ENCODE data around the gene ZEB2.

The ZEB2 gene

GRCh38 chr2:144424559-144425240 is 95.2 kb downstream of the ZEB2 start:
- DNase-seq (ENCODE audit: low read depth): no peak

GRCh38 chr2:144421606-144422510 is 98.1 kb downstream of the ZEB2 start:
- DNase-seq (ENCODE audit: low read depth): no peak

DNA sequence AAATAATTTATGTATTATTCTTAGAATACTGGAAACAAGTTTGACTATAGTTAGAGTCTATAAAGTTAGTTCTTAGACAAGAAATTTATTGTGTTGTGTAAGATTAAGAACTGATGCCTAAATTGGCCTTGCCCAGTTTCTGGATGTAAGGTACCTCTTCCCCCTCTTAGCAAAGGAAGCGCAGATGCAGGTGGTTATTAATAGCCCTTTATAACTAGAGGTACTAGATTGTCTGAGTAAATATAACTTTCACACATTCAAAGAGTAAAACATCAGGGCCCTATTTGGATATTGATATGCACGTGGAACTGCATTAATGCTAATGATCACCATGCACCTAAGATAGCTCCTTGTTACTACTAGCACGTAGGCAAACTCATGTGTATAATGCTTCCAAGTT is 100.7 kb downstream of the ZEB2 start:
- DNase-seq (ENCODE audit: low read depth): no peak

DNA sequence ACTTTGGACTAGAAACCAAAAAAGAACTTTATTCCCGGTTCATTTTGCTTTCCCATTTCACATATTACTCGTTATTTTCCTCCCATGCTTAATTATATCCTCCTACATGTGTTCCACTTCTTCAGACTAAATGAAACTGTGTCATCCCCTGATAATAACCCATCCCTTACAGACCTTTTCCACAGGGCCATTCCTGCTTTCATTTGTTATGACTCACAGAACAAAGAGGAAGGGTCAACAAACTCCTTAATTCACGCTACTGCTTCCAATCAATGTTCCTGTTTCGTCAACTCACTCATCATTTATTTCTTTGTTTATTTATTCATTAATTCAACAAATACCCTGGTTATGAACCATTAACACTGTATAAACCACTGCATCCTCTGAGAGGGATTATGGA is 104.5 kb downstream of the ZEB2 start:
- DNase-seq (ENCODE audit: low read depth): no peak

GRCh38 chr2:144414324-144414845 is 105.5 kb downstream of the ZEB2 start:
- no peak for DNase-seq (ENCODE audit: low read depth)

GRCh38 chr2:144412709-144413108 is 107.2 kb downstream of the ZEB2 start:
- no peak for DNase-seq (ENCODE audit: low read depth)

- no peak for DNase-seq (ENCODE audit: low read depth)
These were observed 108.4 kb downstream of the ZEB2 start for GRCh38 chr2:144411473-144411872.

DNA sequence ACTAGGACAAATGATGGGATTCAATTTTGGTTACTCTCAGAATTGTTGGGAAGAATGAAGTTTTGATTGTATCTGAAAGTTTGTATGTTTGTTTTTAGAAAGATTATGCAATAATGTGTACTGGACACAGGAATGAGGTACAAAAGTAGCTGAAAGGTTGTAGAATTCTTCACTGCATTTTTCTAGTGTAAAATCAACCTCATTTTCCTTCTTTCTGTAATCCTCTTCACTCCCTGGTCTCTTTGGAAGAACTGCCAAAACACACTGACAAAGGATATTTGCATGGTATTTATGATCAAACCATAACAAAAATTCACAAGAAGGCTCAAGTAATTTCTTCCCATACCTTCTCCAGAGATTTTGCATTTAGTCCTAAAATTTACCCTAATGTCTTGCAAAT is 110.7 kb downstream of the ZEB2 start:
- no peak for DNase-seq (ENCODE audit: low read depth)

DNA sequence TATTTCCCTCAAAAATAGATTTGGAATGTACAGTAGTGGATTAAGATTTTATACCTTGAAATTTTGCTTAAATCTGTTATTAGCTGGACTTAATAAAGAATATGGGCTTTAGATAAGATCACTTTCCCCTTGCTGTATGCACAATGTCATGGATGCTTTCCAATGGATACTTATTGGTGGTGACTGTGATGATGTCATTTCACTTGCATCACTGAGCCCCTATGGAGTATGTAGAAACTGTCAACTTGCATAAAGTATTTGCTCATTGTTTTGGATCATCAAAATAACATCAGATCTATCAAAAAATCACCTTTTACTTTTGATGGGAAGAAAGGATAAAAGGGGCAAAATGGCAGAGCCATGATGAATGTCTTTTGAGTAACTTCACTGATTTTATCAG is 112.7 kb downstream of the ZEB2 start:
- DNase-seq (ENCODE audit: low read depth): no peak

- no peak for DNase-seq (ENCODE audit: low read depth)
These were observed 113.7 kb downstream of the ZEB2 start for GRCh38 chr2:144405982-144406788.

DNA sequence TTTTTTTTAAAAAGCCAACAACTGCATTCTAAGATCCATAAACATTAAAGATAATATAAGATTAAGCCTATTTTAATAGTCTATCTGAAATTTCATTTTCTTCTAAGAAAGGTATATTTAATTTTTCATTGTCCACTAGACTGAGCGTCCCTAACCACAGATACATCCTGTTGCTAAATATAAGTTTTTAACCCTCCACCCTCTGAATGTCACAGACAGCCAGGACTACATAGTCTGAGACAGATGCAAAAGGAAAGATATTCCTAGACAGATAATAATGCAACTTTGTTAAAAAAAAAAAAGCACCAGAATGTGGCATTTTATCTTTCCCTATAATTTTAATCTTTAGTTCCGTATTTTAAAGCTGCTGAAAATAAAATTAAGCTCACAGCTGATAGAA is 114.6 kb downstream of the ZEB2 start:
- DNase-seq (ENCODE audit: low read depth): no peak

DNA sequence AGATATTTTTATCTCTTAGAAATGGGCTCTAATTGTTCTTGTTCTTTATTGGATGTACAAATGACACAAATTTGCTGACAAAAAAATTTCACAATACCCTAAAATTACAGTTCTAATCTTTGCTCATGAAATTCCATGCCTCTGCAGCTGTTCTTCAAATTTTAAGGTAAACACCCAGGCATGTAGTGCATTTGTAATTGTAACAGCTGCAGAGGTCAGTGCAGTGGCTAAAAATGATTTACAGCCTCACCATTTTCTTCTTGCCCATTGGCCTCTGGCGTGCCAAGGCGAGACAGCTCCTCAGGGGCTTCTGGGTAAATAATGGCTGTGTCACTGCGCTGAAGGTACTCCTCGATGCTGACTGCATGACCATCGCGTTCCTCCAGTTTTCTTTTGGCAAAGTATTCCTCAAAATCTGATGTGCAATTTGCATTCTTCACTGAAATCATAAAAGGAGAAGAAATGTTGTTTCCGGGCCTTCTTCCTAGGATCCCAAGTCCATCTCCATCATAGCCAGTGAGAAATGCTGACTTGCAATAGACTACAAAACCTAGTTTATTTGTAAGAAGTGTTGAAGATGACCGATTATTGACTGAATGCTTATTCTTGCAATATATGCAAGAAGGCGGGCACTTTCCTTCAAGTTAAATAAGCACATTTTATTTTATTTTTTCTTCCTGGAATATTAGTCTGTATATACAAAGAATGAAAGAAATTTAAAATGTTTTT is 115.2 kb downstream of the ZEB2 start:
- DNase-seq (ENCODE audit: low read depth): no peak

GRCh38 chr2:144403933-144404332 is 116.0 kb downstream of the ZEB2 start:
- DNase-seq (ENCODE audit: low read depth): no peak

DNA sequence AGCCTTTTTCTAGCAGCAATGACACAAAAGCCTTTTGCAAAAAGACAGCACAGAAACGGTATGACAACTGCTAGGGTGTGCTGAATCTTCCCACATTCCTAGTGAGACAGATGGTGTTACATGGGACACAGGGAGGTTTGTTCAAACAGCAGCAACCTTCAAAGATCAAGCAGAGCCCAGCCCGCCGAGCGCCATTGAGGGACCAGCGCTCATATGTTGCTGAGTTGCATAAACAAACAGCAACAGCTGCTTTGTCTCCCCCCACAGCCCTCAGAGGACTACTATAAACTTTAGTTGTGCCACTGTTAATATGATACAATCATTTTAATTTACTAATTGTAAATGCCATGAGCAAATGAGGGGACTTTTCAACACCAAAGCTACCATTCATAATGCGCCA is 117.7 kb downstream of the ZEB2 start:
- no peak for DNase-seq (ENCODE audit: low read depth)

- DNase-seq (ENCODE audit: low read depth): no peak
These were observed 118.9 kb downstream of the ZEB2 start for GRCh38 chr2:144401036-144401435.

DNA sequence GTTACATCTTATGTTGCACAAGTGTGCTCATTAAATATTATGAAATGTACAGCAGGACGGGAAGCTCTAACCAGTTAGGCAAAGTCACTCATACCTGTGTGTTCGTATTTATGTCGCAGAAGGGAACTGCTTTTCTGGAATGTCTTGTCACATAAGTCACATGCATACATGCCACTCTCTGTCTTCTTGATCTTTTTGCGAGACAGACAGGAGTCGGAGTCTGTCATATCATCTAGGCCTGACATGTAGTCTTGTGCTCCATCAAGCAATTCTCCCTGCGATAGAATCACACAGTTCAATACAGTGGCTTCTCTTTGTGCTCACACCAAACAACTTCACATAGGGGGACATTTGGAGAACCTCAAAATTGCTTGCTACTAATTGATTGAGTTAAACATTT is 123.6 kb downstream of the ZEB2 start:
- no peak for DNase-seq (ENCODE audit: low read depth)

DNA sequence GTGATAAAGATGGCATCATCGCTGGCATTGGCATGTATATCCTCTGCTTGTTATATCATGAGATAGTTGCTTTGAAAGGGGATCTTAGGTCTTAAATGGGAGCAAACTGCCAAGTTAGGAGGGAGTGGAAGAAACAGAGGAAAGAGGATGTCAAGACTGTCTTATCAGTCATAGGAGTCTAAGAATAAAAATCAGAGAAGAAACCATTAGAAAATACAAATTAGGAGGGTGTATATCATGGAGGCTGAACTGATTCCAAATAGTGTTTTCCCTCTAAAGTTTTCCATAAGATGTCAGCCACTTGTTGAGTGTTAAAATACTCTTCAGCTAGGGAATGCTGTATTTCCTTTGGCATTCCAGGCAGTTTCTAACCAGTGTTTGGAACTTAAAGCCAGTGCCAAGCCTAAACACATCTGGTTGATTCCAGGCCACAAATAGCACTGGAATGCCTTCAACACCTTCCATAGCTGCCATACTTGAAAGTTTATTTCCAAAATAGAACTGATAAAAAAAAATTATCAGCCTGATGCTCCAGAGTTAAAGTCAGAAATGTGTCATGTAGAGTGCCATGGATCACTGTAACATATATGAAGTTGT is 129.4 kb downstream of the ZEB2 start:
- no peak for DNase-seq (ENCODE audit: low read depth)

DNA sequence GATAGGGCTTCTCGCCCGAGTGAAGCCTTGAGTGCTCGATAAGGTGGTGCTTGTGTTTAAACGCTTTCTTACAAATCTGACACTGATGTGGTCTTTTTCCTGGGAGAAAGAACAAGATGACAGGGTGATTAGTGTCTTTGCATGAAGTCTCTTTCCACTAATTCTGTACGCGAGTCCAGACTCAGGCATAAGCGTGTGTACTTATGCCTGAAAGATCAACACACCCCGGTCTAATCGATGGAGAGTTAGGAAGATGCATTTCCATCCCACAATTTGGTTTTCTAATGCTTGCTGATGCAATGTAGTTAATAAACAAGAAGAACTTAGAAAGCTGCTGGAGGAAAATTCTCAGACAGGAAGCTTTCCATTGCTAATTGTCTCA is 130.0 kb downstream of the ZEB2 start:
- DNase-seq (ENCODE audit: low read depth): no peak

DNA sequence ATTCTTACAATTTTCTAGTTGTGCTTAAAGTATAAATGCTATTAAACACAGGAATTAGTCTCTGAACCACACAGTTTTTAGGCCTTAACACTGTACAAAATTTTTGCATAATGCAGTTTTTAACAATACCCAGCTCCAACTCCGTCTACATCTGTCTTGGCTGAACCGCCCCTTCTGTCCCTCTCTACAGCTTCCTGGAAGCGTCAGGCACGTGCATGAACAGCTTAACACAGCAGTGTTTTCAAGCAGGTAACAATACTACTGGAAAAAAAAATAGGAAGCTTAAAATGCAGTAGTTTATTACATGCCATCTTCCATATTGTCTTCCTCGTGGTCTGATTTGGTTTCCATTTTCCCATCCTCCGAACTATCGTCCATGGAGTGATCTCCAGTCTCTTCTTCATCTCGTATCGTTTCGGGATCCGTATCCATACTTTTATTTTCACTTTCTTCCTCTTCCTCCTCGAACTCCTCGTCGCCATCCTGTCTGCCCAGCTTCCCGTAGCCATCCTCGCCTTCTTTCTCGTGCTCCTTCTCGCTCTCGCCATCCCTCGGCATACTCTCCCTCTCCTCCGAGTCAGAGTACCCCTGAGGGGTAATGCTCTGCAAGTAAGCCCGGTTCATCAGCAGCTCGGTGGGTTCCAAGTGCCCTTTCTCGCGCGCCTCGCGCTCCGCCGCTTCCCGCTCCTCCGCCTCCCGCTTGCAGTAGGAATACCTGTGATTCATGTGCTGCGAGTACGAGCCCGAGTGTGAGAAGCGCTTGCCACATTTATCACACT is 130.6 kb downstream of the ZEB2 start:
- DNase-seq (ENCODE audit: low read depth): no peak

GRCh38 chr2:144385381-144385780 is 134.5 kb downstream of the ZEB2 start:
- DNase-seq (ENCODE audit: low read depth): no peak
